Thoracic aorta (tissue), 2 donors: ENCODE data around the gene BUD23. TPM values are rescaled to one million over a fixed set of nuclear protein-coding genes. Genes with fewer than 3 reads are reported as not detected.
A peak's percentile ranks its signal among the peaks of the same experiment; 100 is the strongest.
"Not testable (repeated sequence)": the region's sequence is repeated elsewhere in the genome, so short reads cannot be mapped to it uniquely, and the experiment has no call there.

ENCODE experiments used
- ATAC-seq: fragments of 150-250 bp; one replicate; pipeline ENCODE4 v1.8.0; 2017; ENCODE audit warnings: low read depth; ENCODE audit not compliant: insufficient number of reproducible peaks, low FRiP score
- DNase-seq: peaks from one replicate; pipeline ENCODE4 v3.0.0-alpha.2; 2020; ENCODE audit warnings: low spot score
- H3K27ac ChIP-seq, 2 donors: fragments of 200-600 bp; sonication (generic); 1 replicate in 1 of 2; 2 replicates in 1 of 2; pipeline ENCODE4 v1.5.1; 2016; ENCODE audit warnings: mild to moderate bottlenecking in 2 of 2, moderate library complexity in 2 of 2
- H3K27me3 ChIP-seq: fragments of 200-600 bp; sonication (generic); replicated peaks from 2 replicates; pipeline ENCODE4 v1.6.0; 2016; ENCODE audit warnings: mild to moderate bottlenecking; ENCODE audit not compliant: insufficient read depth
- H3K36me3 ChIP-seq: fragments of 200-600 bp; sonication (generic); one replicate; pipeline ENCODE4 v1.5.1; 2016
- H3K4me1 ChIP-seq, 2 donors: fragments of 200-600 bp; sonication (generic); 1 replicate in 1 of 2; 2 replicates in 1 of 2; pipeline versions ENCODE4 v1.5.1 to v1.6.0; 2016; ENCODE audit warnings: low read depth in 2 of 2, mild to moderate bottlenecking in 1 of 2; ENCODE audit not compliant: control insufficient read depth in 1 of 2
- H3K4me3 ChIP-seq: fragments of 200-600 bp; sonication (generic); 2 replicates; pipeline ENCODE4 v1.5.1; 2016; ENCODE audit warnings: mild to moderate bottlenecking
- H3K9me3 ChIP-seq: fragments of 200-600 bp; sonication (generic); 2 replicates; pipeline ENCODE4 v1.5.1; 2016
- total RNA-seq, 2 donors: library from RNA; depleted of rRNA; stranded (reverse); fragments of >200 nt; gene quantifications; one replicate each; pipeline versions ENCODE4 v1.1.0 to v1.2.3, GENCODE V29; 2016
- TF ChIP-seq, protein P1 (sequence below): fragments of 200-600 bp; sonication (generic); IDR thresholded peaks from one replicate; pipeline ENCODE4 v1.5.1; 2019; ENCODE audit warnings: antibody characterized with exemption

Gene BUD23
- total RNA-seq, 2 donors from 2014 or later, result 36.9 to 51.0 TPM

DNA sequence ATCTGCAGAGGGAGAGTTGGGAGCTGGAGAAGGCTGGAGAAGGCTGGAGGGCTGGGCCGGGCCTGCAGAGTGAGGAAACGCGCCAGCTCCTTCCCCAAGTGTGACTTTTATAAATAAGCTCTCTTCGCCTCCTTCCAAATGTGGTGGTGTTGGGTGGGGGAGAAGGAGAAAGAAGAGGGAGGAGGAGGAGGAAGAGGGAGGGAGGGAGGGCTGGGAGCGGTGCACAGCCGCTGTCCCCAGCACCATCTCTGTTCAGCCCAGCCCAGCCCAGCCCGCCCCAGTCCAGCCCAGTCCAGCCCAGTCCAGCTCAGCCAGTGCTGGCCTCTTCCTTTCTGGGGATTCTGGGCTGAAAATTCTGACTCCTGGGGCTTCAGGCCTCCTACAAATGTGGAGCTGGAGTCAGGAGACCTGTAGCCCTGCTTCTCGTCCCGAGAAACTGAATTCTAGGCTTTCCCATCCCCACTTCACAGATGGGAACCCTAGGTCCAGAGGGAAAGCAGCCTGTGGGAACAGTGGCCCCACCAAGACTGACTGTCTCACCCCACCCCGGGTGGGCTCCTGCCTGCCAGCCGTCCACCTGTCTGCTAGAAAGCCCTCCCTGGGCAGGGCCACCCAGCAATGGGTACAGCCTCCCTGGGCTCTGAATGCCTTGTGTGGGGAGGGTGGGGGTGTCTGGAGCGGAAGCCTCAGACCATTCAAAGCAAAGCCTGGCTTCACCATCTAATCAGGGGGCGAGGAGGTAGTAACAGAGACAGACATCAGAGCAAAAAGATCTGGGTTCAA is 33.8 kb downstream of the BUD23 start:
- peak overlapping the region in 1 of 2 donors; percentile 31 for H3K27ac ChIP-seq
- no peak for ATAC-seq

GRCh38 chr7:73717991-73718405 is 34.6 kb downstream of the BUD23 start:
- TF ChIP-seq, protein P1, sequence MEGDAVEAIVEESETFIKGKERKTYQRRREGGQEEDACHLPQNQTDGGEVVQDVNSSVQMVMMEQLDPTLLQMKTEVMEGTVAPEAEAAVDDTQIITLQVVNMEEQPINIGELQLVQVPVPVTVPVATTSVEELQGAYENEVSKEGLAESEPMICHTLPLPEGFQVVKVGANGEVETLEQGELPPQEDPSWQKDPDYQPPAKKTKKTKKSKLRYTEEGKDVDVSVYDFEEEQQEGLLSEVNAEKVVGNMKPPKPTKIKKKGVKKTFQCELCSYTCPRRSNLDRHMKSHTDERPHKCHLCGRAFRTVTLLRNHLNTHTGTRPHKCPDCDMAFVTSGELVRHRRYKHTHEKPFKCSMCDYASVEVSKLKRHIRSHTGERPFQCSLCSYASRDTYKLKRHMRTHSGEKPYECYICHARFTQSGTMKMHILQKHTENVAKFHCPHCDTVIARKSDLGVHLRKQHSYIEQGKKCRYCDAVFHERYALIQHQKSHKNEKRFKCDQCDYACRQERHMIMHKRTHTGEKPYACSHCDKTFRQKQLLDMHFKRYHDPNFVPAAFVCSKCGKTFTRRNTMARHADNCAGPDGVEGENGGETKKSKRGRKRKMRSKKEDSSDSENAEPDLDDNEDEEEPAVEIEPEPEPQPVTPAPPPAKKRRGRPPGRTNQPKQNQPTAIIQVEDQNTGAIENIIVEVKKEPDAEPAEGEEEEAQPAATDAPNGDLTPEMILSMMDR, result no peak
- no peak for ATAC-seq
- no peaks in the 10 kb centered on the region for H3K9me3 ChIP-seq
- no peaks in the 10 kb centered on the region for H3K36me3 ChIP-seq
- H3K4me3 ChIP-seq, result peak overlapping the region; percentile 93
- H3K4me1 ChIP-seq, result peaks cover 21 to 67% of the 10 kb centered on the region in 2 donors
- no peak for DNase-seq
- H3K27me3 ChIP-seq, result no peaks in the 10 kb centered on the region
- H3K27ac ChIP-seq, result peak overlapping the region in 1 of 2 donors; percentile 31

More for the DNA sequence above, 33.8 kb downstream of the BUD23 start:
- TF ChIP-seq, protein P1, result no peak
- Histone ChIP-seq H3K9me3 (no peaks in the 10 kb centered on the region), H3K4me1 (peaks cover 21 to 67% of the 10 kb centered on the region in 2 donors), H3K36me3 (no peaks in the 10 kb centered on the region), H3K27me3 (no peaks in the 10 kb centered on the region), H3K4me3 (peak overlapping the region; percentile 93)
- no peak for DNase-seq

DNA sequence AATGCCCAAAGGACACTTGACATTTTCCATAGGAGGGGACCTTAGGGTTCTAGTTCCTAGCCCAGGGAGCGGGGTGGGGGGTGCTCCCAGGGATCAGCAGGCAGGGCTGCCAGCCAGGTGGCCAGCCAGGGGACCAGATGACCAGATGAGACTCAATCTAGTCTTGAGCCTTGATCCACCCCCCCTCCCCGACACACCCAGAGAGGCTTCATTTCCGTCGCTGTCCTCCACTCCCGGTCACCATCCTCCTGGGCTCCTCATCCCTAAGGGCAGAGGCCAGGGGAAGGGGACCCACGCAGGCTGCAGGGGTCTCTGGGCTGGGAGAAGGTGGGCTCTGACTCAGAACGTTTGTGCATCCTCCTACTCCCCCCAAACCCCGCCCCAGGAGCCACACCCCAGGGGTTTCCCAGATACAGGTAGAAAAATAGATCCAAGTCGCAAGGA is 35.1 kb downstream of the BUD23 start:
- peaks cover 21 to 67% of the 10 kb centered on the region in 2 donors for H3K4me1 ChIP-seq
- no peaks in the 10 kb centered on the region for H3K36me3 ChIP-seq
- H3K4me3 ChIP-seq, result peak overlapping the region; percentile 93
- no peaks in the 10 kb centered on the region for H3K27me3 ChIP-seq
- DNase-seq (no peak), ATAC-seq (no peak)
- peak overlapping the region in 1 of 2 donors; percentile 31 for H3K27ac ChIP-seq
- TF ChIP-seq, protein P1, result no peak
- no peaks in the 10 kb centered on the region for H3K9me3 ChIP-seq

DNA sequence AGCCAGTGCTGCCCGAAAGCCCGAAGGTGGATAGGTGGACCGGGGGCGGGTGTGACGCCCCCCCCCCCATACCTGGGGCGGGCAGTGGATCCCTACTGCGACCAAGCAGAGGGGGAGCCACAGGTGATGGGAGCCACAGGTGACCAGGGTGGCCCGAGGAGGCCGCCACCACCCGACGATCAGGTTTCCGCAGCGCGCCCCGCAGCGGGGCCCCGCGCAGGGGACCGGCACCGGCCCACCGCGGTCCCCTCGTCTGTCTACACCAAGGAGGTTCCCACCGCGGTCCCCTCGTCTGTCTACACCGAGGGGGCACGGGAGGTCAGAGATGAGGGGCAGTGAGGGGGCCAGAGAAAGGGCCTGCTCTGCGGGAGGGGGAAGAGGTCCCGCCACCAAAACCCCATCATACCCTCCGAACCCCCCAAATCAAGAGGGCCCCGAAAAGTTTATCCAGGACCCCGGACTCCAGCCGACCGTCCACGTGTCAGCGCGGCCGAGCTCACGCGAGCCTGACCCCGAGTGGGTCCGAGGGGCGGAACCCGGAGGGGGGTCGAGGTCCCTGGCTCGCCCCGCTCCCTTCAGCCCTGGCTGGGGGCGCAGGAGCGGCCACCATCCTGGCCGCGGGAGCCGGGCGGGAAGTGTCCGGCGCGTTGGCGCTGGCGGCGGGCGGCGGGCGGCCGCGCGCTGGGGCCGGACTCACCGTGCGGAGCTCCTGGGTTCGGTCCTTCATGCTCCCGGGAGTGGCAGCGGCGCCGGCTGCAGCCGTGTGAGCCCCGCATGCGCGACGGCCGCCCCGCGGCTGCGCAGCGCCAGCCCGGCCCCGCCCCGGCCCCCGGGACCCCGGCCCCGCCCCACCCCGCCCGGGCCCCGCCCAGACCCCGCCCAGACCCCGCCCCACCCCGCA is 35.8 kb downstream of the BUD23 start, which contains the start of gene STX1A:
STX1A (minus strand) TSS at position 765 of the 901 bp plus-strand sequence; CDS start at position 727, 38 bp downstream.
- DNase-seq (no peak), ATAC-seq (peak; percentile 42)
- TF ChIP-seq, protein P1, result no peak
- Histone ChIP-seq H3K36me3 (no peaks in the 10 kb centered on the region), H3K4me1 (peaks cover 21 to 67% of the 10 kb centered on the region in 2 donors), H3K4me3 (peak within 1 kb of the TSS; percentile 93), H3K27me3 (no peaks in the 10 kb centered on the region), H3K27ac (peak within 1 kb of the TSS; percentile 23 to 44), H3K9me3 (no peaks in the 10 kb centered on the region)

DNA sequence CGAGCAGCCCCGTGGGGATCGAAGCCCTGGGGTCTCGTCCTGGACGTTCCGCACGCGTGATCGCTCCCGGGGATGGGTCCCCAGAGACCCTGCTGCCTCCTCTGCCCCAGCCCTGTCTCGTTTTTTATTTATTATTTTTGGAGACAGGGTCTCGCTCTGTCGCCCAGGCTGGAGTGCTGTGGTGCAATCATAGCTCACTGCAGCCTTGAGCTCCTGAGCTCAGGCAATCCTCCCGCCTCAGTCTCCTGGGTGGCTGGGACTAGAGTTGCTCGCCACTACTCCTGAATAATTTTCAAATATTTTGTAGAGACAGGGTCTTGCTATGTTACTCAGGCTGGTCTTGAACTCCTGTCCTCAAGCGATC is 36.4 kb downstream of the BUD23 start:
- TF ChIP-seq, protein P1, result no peak
- peak overlapping the region in 1 of 2 donors; percentile 23 for H3K27ac ChIP-seq
- ATAC-seq, result no peak
- H3K4me1 ChIP-seq, result peaks cover 21 to 67% of the 10 kb centered on the region in 2 donors
- H3K4me3 ChIP-seq, result peak overlapping the region; percentile 93
- H3K9me3 ChIP-seq, result no peaks in the 10 kb centered on the region
- no peaks in the 10 kb centered on the region for H3K36me3 ChIP-seq
- DNase-seq, result no peak
- H3K27me3 ChIP-seq, result no peaks in the 10 kb centered on the region

- Histone ChIP-seq H3K27ac (peak overlapping the region in 1 of 2 donors; percentile 23), H3K4me1 (peaks cover 21 to 63% of the 10 kb centered on the region in 2 donors)
- not testable (repeated sequence) for H3K9me3 ChIP-seq, ATAC-seq, H3K36me3 ChIP-seq, DNase-seq, H3K27me3 ChIP-seq, H3K4me3 ChIP-seq
These were observed 37.0 kb downstream of the BUD23 start for GRCh38 chr7:73720443-73720842.
